Transverse colon (tissue), 4 donors: ENCODE measurements around the gene SPEG. TPM values are rescaled to one million over a fixed set of nuclear protein-coding genes. Genes with fewer than 3 reads are reported as not detected.

Experiments
- DNase-seq: peaks from one replicate; pipeline ENCODE4 v3.0.0-alpha.2; 2019
- H3K27ac ChIP-seq, 4 donors: fragments of 200-600 bp; sonication (generic); 2 replicates each; pipeline ENCODE4 v1.5.1; 2016 to 2018; ENCODE audit warnings: inconsistent platforms in 4 of 4
- H3K27me3 ChIP-seq: fragments of 200-600 bp; sonication (generic); 2 replicates; pipeline ENCODE4 v1.5.1; 2017; ENCODE audit warnings: inconsistent platforms
- H3K36me3 ChIP-seq, 4 donors: fragments of 200-600 bp; sonication (generic); 2 replicates each; pipeline ENCODE4 v1.5.1; 2017 to 2019; ENCODE audit warnings: inconsistent platforms in 4 of 4
- H3K4me1 ChIP-seq, 4 donors: fragments of 200-600 bp; sonication (generic); 2 replicates each; pipeline ENCODE4 v1.5.1; 2017 to 2020; ENCODE audit warnings: inconsistent platforms in 4 of 4
- H3K4me3 ChIP-seq, 4 donors: fragments of 200-600 bp; sonication (generic); 1 replicate in 1 of 4; 2 replicates in 3 of 4; pipeline versions ENCODE4 v1.5.1 to v1.6.1; 2017 to 2019; ENCODE audit warnings: inconsistent platforms in 4 of 4
- H3K9me3 ChIP-seq, 2 donors: fragments of 200-600 bp; sonication (generic); 2 replicates each; pipeline ENCODE4 v1.5.1; 2017 to 2019; ENCODE audit warnings: inconsistent platforms in 2 of 2
- CTCF ChIP-seq, 5 experiments: fragments of 200-600 bp in 3 of 5; fragments of 450-650 bp in 2 of 5; sonication (generic) in 3 of 5; IDR thresholded peaks; 1 replicate in 2 of 5; 2 replicates in 3 of 5; pipeline ENCODE4 v1.5.1; 2016 to 2017; ENCODE audit warnings: antibody characterized with exemption in 5 of 5, inconsistent platforms in 3 of 5, mild to moderate bottlenecking in 2 of 5, moderate library complexity in 1 of 5
- EP300 ChIP-seq: sonication (generic); formaldehyde crosslinking; IDR thresholded peaks from one replicate; pipeline ENCODE4 v1.6.1; 2017; ENCODE audit warnings: antibody characterized with exemption, low read depth
- POLR2A ChIP-seq: fragments of 450-650 bp; IDR thresholded peaks from one replicate; pipeline ENCODE4 v1.6.1; 2016; ENCODE audit warnings: antibody characterized with exemption, mild to moderate bottlenecking, moderate library complexity
- POLR2AphosphoS5 ChIP-seq, 3 donors: sonication (generic); formaldehyde crosslinking; IDR thresholded peaks; one replicate each; pipeline ENCODE4 v1.6.1; 2016; ENCODE audit warnings: antibody characterized with exemption in 3 of 3
- WGBS, 2 donors: methylation state at CpG; one replicate each; pipeline ENCODE4 v1.1.5; 2018; ENCODE audit warnings: low coverage in 1 of 2; 5-methylcytosine and 5-hydroxymethylcytosine counted together
- in situ Hi-C, 4 donors: fragments of 200-750 bp; cut with MboI; loops; one replicate each; pipeline versions ENCODE4 v1.15.0 to v1.15.1; 2017; ENCODE audit warnings: low sequenced_read_pairs in 3 of 4, low pct_ligation_motif_present in 1 of 4, low pct_unique_long_range_greater_than_20kb in 1 of 4
- intact Hi-C: fragments of 100-400 bp; cut with DNase I; formaldehyde crosslinking; loops from one replicate; pipeline ENCODE4 v1.15.1; 2023; ENCODE audit warnings: low total_unique reads
- total RNA-seq, 4 donors: library from RNA; depleted of rRNA; stranded (reverse); fragments of >200 nt; gene quantifications; one replicate each; pipeline ENCODE4 v1.1.0, GENCODE V29; 2016

Gene SPEG
- total RNA-seq, 4 donors from 2014 or later, result 26.5 to 95.8 (median 48.5) TPM

GRCh38 chr2:219399716-219400478 lies 34.7 kb upstream of the SPEG start:
- H3K36me3 ChIP-seq, result no peaks in the 10 kb centered on the region
- H3K4me1 ChIP-seq, result peaks cover 12 to 48% (median 24%) of the 10 kb centered on the region in 4 donors
- H3K27ac ChIP-seq, result peak overlapping the region; percentile 65 to 79 (median 75)
- in situ Hi-C loops (loop anchor here in 3 of 4 donors (10.0 kb wide), 1 partner anchor 125 kb away; no protein-coding TSS in a partner anchor), intact Hi-C loops (loop anchor here (2.0 kb wide), 1 partner anchor 131 kb away; no protein-coding TSS in a partner anchor)
- no peak for TF ChIP-seq POLR2A
- TF ChIP-seq POLR2AphosphoS5 (IDR thresholded peaks at IDR 0.05), result no peak
- no peaks in the 10 kb centered on the region for H3K27me3 ChIP-seq
- no peak for DNase-seq
- H3K9me3 ChIP-seq, result no peaks in the 10 kb centered on the region
- H3K4me3 ChIP-seq, result no peak overlapping the region
- 14 to 67% methylated on average over 2 to 14 of the region's 14 CpGs for WGBS, 2 donors

DNA sequence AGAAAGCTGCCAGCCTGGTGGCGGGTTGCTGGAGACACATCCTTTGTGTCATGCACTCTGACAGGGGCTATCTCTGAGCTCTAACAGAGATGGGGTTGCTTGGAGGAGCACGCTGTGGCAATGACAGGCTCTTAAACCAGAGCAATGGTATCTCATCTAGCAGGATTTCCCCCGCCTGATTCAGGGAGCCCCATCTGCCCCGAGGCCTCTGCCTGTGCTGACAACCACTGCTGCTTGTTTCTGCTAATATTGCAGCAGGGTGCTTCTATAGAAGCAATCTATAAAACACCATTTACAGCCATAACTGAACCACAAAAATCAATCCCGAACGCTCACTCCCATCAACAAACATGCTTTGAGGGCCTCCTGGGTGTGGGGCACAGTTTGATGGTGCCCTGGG lies 34.1 kb upstream of the SPEG start:
- TF ChIP-seq CTCF (IDR thresholded peaks at IDR 0.05), result no peak
- Histone ChIP-seq H3K4me1 (peaks cover 12 to 50% (median 24%) of the 10 kb centered on the region in 4 donors), H3K4me3 (no peak overlapping the region), H3K27ac (peak overlapping the region in 2 of 4 donors; percentile 65 to 79), H3K9me3 (no peaks in the 10 kb centered on the region), H3K27me3 (no peaks in the 10 kb centered on the region), H3K36me3 (no peaks in the 10 kb centered on the region)
- WGBS, 2 donors, result 33 to 50% methylated on average over 2 to 6 of the region's 6 CpGs
- intact Hi-C loops (loop anchor here (2.0 kb wide), 1 partner anchor 130 kb away; no protein-coding TSS in a partner anchor), in situ Hi-C loops (loop anchor here in 3 of 4 donors (10.0 kb wide), 1 partner anchor 124 kb away; no protein-coding TSS in a partner anchor)
- DNase-seq, result no peak

- TF ChIP-seq POLR2AphosphoS5 (IDR thresholded peaks at IDR 0.05) (no peak), EP300 (no peak), POLR2A (no peak), CTCF (IDR thresholded peaks at IDR 0.05) (no peak)
- Histone ChIP-seq H3K27me3 (no peaks in the 10 kb centered on the region), H3K27ac (no peak overlapping the region), H3K4me1 (peaks cover 17 to 50% (median 28%) of the 10 kb centered on the region in 4 donors), H3K4me3 (no peak overlapping the region), H3K9me3 (no peaks in the 10 kb centered on the region), H3K36me3 (no peaks in the 10 kb centered on the region)
- 83 to 87% methylated on average over 8 of the region's 8 CpGs for WGBS, 2 donors
- no peak for DNase-seq
- in situ Hi-C loops (loop anchor here in 3 of 4 donors (10.0 kb wide), 1 partner anchor 123 kb away; no protein-coding TSS in a partner anchor), intact Hi-C loops (loop anchor here (2.0 kb wide), 1 partner anchor 129 kb away; no protein-coding TSS in a partner anchor)
Observed at GRCh38 chr2:219401606-219402005, 33.0 kb upstream of the SPEG start.

- intact Hi-C loops (no loop called here), in situ Hi-C loops (loop anchor here in 3 of 4 donors (10.0 kb wide), 1 partner anchor 122 kb away; no protein-coding TSS in a partner anchor)
- TF ChIP-seq POLR2AphosphoS5 (IDR thresholded peaks at IDR 0.05) (no peak), CTCF (IDR thresholded peaks at IDR 0.05) (peak; percentile 87 to 93 (median 89))
- Histone ChIP-seq H3K9me3 (no peaks in the 10 kb centered on the region), H3K27ac (peak overlapping the region; percentile 79 to 91 (median 86)), H3K4me1 (peaks cover 17 to 45% (median 28%) of the 10 kb centered on the region in 4 donors), H3K27me3 (no peaks in the 10 kb centered on the region), H3K36me3 (no peaks in the 10 kb centered on the region), H3K4me3 (no peak overlapping the region)
- peak; percentile 59 for DNase-seq
- 17 to 44% methylated on average over 7 to 15 of the region's 15 CpGs for WGBS, 2 donors
Observed at GRCh38 chr2:219402665-219403515, 31.8 kb upstream of the SPEG start.
